ENCODE measurements around the gene GPRC5C. TPM values are rescaled to one million over a fixed set of nuclear protein-coding genes. Genes with fewer than 3 reads are reported as not detected.

GPRC5C gene
- total and polyA plus RNA-seq, 9 of the 15 experiments (the other 6 are each of a cell fraction or from before 2014, with no cell fraction given): 0.28 to 9.0 (median 4.1) TPM

DNA sequence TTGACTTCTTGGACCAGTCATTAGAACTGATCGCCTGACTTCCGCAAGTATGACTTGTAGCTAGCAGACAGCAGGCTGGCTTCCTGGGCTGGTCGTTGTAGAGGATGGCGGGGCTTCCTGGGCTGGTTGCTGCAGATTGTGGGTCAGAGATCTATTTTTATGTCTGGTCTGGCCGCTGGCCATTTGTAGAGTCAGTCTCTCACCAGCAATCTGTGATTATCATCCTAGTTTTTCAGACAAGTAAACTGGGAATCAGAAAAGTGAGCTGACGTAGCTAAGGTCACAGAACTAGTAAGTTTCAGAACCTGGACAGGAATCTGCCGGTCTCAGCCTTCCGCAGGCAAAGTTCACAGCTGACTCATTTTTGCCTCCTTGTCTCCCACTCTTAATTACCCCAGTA is 45.5 kb upstream of the GPRC5C start (continued):
- TF ChIP-seq ETV1 (tag; conservative IDR thresholded peaks at IDR 0.05; ENCODE audit: low read depth) (0 out of 2 replicates have a peak, but pooled peaks have one; percentile 40), ILK (tag; IDR thresholded peaks at IDR 0.05; ENCODE audit: borderline replicate concordance, low read depth) (no peak), POLR2A (conservative IDR thresholded peaks at IDR 0.05) (no peak), RBBP5 (IDR thresholded peaks at IDR 0.05; ENCODE audit: borderline replicate concordance, insufficient read depth, low read length, poor library complexity, severe bottlenecking) (no peak), NFIX (CRISPR knock-in tag; IDR thresholded peaks at IDR 0.05; ENCODE audit: low read depth) (no peak), RBM17 (IDR thresholded peaks at IDR 0.05; ENCODE audit: borderline replicate concordance, low read depth, low read length) (no peak), ELF2 (CRISPR knock-in tag; IDR thresholded peaks at IDR 0.05) (no peak), ZNF263 (CRISPR knock-in tag; IDR thresholded peaks at IDR 0.05; ENCODE audit: borderline replicate concordance) (no peak), ETV5 (CRISPR knock-in tag; IDR thresholded peaks at IDR 0.05; ENCODE audit: low read depth) (no peak), MED1 (CRISPR knock-in tag; IDR thresholded peaks at IDR 0.05; ENCODE audit: borderline replicate concordance) (no peak), MCM5 (IDR thresholded peaks at IDR 0.05; ENCODE audit: low read depth) (no peak), TAF1 (IDR thresholded peaks at IDR 0.05; ENCODE audit: control insufficient read depth, extremely low read depth, insufficient read depth, low read length, severe bottlenecking) (no peak), ZNF253 (CRISPR knock-in tag; conservative IDR thresholded peaks at IDR 0.05) (no peak)
- TF ChIP-seq, protein P1, sequence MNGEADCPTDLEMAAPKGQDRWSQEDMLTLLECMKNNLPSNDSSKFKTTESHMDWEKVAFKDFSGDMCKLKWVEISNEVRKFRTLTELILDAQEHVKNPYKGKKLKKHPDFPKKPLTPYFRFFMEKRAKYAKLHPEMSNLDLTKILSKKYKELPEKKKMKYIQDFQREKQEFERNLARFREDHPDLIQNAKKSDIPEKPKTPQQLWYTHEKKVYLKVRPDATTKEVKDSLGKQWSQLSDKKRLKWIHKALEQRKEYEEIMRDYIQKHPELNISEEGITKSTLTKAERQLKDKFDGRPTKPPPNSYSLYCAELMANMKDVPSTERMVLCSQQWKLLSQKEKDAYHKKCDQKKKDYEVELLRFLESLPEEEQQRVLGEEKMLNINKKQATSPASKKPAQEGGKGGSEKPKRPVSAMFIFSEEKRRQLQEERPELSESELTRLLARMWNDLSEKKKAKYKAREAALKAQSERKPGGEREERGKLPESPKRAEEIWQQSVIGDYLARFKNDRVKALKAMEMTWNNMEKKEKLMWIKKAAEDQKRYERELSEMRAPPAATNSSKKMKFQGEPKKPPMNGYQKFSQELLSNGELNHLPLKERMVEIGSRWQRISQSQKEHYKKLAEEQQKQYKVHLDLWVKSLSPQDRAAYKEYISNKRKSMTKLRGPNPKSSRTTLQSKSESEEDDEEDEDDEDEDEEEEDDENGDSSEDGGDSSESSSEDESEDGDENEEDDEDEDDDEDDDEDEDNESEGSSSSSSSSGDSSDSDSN (IDR thresholded peaks at IDR 0.05; ENCODE audit: borderline replicate concordance in 1 of 2, low read depth in 2 of 2, low read length in 2 of 2): no peak
- TF ChIP-seq, protein P2, sequence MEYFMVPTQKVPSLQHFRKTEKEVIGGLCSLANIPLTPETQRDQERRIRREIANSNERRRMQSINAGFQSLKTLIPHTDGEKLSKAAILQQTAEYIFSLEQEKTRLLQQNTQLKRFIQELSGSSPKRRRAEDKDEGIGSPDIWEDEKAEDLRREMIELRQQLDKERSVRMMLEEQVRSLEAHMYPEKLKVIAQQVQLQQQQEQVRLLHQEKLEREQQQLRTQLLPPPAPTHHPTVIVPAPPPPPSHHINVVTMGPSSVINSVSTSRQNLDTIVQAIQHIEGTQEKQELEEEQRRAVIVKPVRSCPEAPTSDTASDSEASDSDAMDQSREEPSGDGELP (CRISPR knock-in tag; IDR thresholded peaks at IDR 0.05; ENCODE audit: borderline replicate concordance): peak; percentile 32; the same call in 1 of the 2 replicates
- TF ChIP-seq, protein P3, sequence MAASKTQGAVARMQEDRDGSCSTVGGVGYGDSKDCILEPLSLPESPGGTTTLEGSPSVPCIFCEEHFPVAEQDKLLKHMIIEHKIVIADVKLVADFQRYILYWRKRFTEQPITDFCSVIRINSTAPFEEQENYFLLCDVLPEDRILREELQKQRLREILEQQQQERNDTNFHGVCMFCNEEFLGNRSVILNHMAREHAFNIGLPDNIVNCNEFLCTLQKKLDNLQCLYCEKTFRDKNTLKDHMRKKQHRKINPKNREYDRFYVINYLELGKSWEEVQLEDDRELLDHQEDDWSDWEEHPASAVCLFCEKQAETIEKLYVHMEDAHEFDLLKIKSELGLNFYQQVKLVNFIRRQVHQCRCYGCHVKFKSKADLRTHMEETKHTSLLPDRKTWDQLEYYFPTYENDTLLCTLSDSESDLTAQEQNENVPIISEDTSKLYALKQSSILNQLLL (CRISPR knock-in tag; IDR thresholded peaks at IDR 0.05; ENCODE audit: borderline replicate concordance): no peak
- TF ChIP-seq, protein P4, sequence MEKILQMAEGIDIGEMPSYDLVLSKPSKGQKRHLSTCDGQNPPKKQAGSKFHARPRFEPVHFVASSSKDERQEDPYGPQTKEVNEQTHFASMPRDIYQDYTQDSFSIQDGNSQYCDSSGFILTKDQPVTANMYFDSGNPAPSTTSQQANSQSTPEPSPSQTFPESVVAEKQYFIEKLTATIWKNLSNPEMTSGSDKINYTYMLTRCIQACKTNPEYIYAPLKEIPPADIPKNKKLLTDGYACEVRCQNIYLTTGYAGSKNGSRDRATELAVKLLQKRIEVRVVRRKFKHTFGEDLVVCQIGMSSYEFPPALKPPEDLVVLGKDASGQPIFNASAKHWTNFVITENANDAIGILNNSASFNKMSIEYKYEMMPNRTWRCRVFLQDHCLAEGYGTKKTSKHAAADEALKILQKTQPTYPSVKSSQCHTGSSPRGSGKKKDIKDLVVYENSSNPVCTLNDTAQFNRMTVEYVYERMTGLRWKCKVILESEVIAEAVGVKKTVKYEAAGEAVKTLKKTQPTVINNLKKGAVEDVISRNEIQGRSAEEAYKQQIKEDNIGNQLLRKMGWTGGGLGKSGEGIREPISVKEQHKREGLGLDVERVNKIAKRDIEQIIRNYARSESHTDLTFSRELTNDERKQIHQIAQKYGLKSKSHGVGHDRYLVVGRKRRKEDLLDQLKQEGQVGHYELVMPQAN (IDR thresholded peaks at IDR 0.05; ENCODE audit: borderline replicate concordance): no peak
- TF ChIP-seq, protein P5, sequence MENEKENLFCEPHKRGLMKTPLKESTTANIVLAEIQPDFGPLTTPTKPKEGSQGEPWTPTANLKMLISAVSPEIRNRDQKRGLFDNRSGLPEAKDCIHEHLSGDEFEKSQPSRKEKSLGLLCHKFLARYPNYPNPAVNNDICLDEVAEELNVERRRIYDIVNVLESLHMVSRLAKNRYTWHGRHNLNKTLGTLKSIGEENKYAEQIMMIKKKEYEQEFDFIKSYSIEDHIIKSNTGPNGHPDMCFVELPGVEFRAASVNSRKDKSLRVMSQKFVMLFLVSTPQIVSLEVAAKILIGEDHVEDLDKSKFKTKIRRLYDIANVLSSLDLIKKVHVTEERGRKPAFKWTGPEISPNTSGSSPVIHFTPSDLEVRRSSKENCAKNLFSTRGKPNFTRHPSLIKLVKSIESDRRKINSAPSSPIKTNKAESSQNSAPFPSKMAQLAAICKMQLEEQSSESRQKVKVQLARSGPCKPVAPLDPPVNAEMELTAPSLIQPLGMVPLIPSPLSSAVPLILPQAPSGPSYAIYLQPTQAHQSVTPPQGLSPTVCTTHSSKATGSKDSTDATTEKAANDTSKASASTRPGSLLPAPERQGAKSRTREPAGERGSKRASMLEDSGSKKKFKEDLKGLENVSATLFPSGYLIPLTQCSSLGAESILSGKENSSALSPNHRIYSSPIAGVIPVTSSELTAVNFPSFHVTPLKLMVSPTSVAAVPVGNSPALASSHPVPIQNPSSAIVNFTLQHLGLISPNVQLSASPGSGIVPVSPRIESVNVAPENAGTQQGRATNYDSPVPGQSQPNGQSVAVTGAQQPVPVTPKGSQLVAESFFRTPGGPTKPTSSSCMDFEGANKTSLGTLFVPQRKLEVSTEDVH (IDR thresholded peaks at IDR 0.05; ENCODE audit: low read depth, partially characterized antibody): no peak
